Natural killer cell (primary cell): Measurements from ENCODE around the gene AIDA. TPM values are rescaled to one million over a fixed set of nuclear protein-coding genes. Genes with fewer than 3 reads are reported as not detected.

Experiments used
- ATAC-seq, 3 donors: fragments of 150-1000 bp in 2 of 3; fragments of 200-7000 bp in 1 of 3; cut with Tn5 transposase; 1 replicate in 1 of 3; 2 replicates in 2 of 3; pipeline ENCODE4 v1.10.0; 2021; ENCODE audit warnings: mild to moderate bottlenecking in 2 of 3, moderate library complexity in 2 of 3
- DNase-seq, 2 donors: peaks; one replicate each; pipeline versions ENCODE4 v3.0.0 to v3.0.0-alpha.2; 2013 to 2021; ENCODE audit warnings: mixed read lengths in 1 of 2
- H3K27ac ChIP-seq: one replicate; pipeline ENCODE4 v1.5.1; 2013; ENCODE audit warnings: mild to moderate bottlenecking, low read length
- H3K27me3 ChIP-seq: one replicate; pipeline ENCODE4 v1.6.1; 2013; ENCODE audit warnings: low read length; ENCODE audit not compliant: control insufficient read depth, insufficient read depth
- H3K36me3 ChIP-seq: one replicate; pipeline ENCODE4 v1.6.1; 2013; ENCODE audit warnings: low read length; ENCODE audit not compliant: control insufficient read depth, insufficient read depth
- H3K4me1 ChIP-seq: one replicate; pipeline ENCODE4 v1.6.1; 2013; ENCODE audit warnings: low read length; ENCODE audit not compliant: control insufficient read depth, insufficient read depth
- H3K4me3 ChIP-seq: one replicate; pipeline ENCODE4 v1.5.1; 2013; ENCODE audit warnings: low read length
- H3K9me3 ChIP-seq: one replicate; pipeline ENCODE4 v1.6.1; 2013; ENCODE audit warnings: low read length; ENCODE audit not compliant: control insufficient read depth, insufficient read depth
- H3K27ac Mint-ChIP-seq, 2 donors: one replicate each; pipeline ENCODE4 v1.8.0; 2022; ENCODE audit warnings: mild to moderate bottlenecking in 2 of 2, mixed read lengths in 2 of 2, moderate library complexity in 1 of 2
- H3K27me3 Mint-ChIP-seq, 2 donors: one replicate each; pipeline ENCODE4 v1.8.0; 2022; ENCODE audit warnings: low read depth in 2 of 2, mixed read lengths in 2 of 2
- H3K36me3 Mint-ChIP-seq: one replicate; pipeline ENCODE4 v1.8.0; 2022; ENCODE audit warnings: mixed read lengths
- H3K4me1 Mint-ChIP-seq, 2 donors: one replicate each; pipeline ENCODE4 v1.8.0; 2022; ENCODE audit warnings: mixed read lengths in 2 of 2
- H3K4me3 Mint-ChIP-seq: one replicate; pipeline ENCODE4 v1.8.0; 2022; ENCODE audit warnings: mild to moderate bottlenecking, moderate library complexity, mixed read lengths
- H3K9me3 Mint-ChIP-seq, 2 donors: one replicate each; pipeline ENCODE4 v1.8.0; 2022; ENCODE audit warnings: mixed read lengths in 2 of 2
- WGBS: methylation state at CpG from one replicate; pipeline ENCODE4 v1.1.7; 2013; ENCODE audit warnings: missing lambda C conversion rate; ENCODE audit not compliant: insufficient coverage; 5-methylcytosine and 5-hydroxymethylcytosine counted together
- intact Hi-C: fragments of 100-400 bp; cut with micrococcal nuclease; formaldehyde crosslinking; loops from one replicate; pipeline ENCODE4 v1.14.2; 2022
- total RNA-seq, 4 donors: library from RNA; stranded (reverse); fragments of 120-200 nt in 1 of 4; gene quantifications; one replicate each; pipeline versions ENCODE4 v1.2.3 to v1.2.4, GENCODE V29; 2013 to 2022
- TF ChIP-seq, protein P1 (sequence below): fragments of 200-600 bp; IDR thresholded peaks from one replicate; pipeline ENCODE4 v1.8.0; 2022; ENCODE audit warnings: antibody characterized with exemption

The AIDA gene
- total RNA-seq, 3 donors from 2014 or later (not counting 1 experiment from before 2014, with no cell fraction given), result 29.7 to 37.2 (median 33.7) TPM

DNA sequence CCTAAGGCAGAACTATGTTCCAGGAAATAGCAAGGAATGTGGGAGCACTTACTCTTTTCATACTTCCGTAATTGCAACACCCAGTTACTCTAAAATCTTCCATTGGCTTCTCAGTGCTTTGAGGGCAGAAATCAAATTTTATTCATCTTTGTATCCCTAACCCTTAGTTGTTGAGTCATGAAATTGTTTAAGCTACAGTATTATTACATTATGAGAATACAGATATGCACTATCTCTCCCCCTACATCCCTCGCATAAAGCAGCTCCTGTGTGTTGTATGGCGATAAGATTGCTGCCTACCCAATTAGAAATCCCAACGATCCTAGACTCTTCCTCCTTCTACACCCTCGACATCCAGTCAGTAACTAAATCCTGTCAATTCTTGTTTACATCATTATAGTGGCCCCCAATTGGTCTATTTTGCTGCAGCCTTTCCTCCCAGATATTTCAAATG, 2.6 kb downstream of the AIDA start:
- no peak overlapping the region for H3K27ac ChIP-seq
- Mint-ChIP-seq H3K4me1 (peaks cover 53 to 62% of the 10 kb centered on the region in 2 donors), H3K36me3 (no peaks in the 10 kb centered on the region)

DNA sequence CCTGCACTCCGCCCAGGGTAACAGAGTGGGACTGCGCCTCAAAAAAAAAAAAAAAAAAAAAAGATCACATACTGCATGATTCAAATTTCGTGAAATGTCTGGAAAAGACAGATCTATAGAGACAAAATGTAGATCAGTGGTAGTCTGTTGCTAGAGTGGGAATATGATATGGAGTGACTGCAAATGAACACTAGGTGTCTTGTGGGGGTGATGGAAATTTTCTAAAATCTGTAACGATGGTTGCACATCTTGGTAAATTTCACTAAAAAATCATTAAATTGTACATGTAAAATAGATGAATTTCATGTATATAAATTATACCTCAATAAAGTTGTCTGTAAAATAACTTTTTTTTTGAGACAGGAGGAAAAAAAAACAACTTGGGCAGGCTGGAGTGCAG, 5.5 kb downstream of the AIDA start:
- DNase-seq (peak in 1 of 2 donors; percentile 14), ATAC-seq (no peak)
- no peak overlapping the region for H3K27ac ChIP-seq
- intact Hi-C loops, result no loop called here
- no peaks in the 10 kb centered on the region for H3K9me3 ChIP-seq
- Mint-ChIP-seq H3K36me3 (peaks cover 8% of the 10 kb centered on the region), H3K27me3 (no peaks in the 10 kb centered on the region), H3K9me3 (no peaks in the 10 kb centered on the region), H3K4me3 (no peak overlapping the region), H3K4me1 (peaks cover 42 to 63% of the 10 kb centered on the region in 2 donors), H3K27ac (no peak overlapping the region)
- peaks cover 2% of the 10 kb centered on the region for H3K4me1 ChIP-seq
- H3K4me3 ChIP-seq, result no peak overlapping the region
- TF ChIP-seq, protein P1, sequence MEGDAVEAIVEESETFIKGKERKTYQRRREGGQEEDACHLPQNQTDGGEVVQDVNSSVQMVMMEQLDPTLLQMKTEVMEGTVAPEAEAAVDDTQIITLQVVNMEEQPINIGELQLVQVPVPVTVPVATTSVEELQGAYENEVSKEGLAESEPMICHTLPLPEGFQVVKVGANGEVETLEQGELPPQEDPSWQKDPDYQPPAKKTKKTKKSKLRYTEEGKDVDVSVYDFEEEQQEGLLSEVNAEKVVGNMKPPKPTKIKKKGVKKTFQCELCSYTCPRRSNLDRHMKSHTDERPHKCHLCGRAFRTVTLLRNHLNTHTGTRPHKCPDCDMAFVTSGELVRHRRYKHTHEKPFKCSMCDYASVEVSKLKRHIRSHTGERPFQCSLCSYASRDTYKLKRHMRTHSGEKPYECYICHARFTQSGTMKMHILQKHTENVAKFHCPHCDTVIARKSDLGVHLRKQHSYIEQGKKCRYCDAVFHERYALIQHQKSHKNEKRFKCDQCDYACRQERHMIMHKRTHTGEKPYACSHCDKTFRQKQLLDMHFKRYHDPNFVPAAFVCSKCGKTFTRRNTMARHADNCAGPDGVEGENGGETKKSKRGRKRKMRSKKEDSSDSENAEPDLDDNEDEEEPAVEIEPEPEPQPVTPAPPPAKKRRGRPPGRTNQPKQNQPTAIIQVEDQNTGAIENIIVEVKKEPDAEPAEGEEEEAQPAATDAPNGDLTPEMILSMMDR, result peak; percentile 13
- 50% methylated on average over 2 of the region's 4 CpGs for WGBS
- peaks cover 14% of the 10 kb centered on the region for H3K36me3 ChIP-seq
- no peaks in the 10 kb centered on the region for H3K27me3 ChIP-seq

More for the DNA sequence above, 2.6 kb downstream of the AIDA start:
- TF ChIP-seq, protein P1, result no peak
- Mint-ChIP-seq H3K27me3 (no peaks in the 10 kb centered on the region), H3K4me3 (no peak overlapping the region), H3K27ac (peak overlapping the region in 1 of 2 donors; percentile 3), H3K9me3 (no peaks in the 10 kb centered on the region)
- Histone ChIP-seq H3K27me3 (no peaks in the 10 kb centered on the region), H3K4me3 (no peak overlapping the region), H3K36me3 (peaks cover 2% of the 10 kb centered on the region), H3K9me3 (no peaks in the 10 kb centered on the region), H3K4me1 (peaks cover 10% of the 10 kb centered on the region)
- ATAC-seq (no peak), DNase-seq (no peak)
- intact Hi-C loops, result loop anchor here (5.0 to 10.0 kb wide), 2 partner anchors 122 to 245 kb away; partner anchors contain the start of gene TAF1A
- 94% methylated on average over 5 of the region's 5 CpGs for WGBS

DNA sequence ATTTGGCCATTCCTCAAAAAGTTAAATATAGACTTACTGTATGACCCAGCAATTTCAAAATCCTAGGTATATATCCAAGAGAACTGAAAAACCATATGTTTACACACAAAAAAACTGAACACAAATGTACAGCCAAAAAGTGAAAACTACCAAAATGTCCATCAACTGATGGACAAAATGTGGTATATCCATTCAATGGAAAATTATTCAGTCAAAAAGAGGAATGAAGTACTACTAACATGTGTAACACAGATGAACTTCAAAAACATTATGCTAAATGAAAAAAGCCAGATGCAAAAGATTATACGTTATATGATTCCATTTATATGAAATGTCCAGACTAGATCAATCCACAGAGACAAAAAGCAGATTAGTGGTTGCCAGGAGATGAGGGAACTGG, 8.0 kb downstream of the AIDA start:
- Histone ChIP-seq H3K4me3 (no peak overlapping the region), H3K9me3 (no peaks in the 10 kb centered on the region), H3K36me3 (peaks cover 28% of the 10 kb centered on the region), H3K4me1 (no peaks in the 10 kb centered on the region), H3K27ac (no peak overlapping the region), H3K27me3 (no peaks in the 10 kb centered on the region)
- ATAC-seq (no peak), DNase-seq (no peak)
- Mint-ChIP-seq H3K4me1 (peaks cover 17 to 38% of the 10 kb centered on the region in 2 donors), H3K36me3 (peaks cover 8% of the 10 kb centered on the region), H3K27ac (no peak overlapping the region), H3K4me3 (no peak overlapping the region), H3K9me3 (no peaks in the 10 kb centered on the region), H3K27me3 (no peaks in the 10 kb centered on the region)
- TF ChIP-seq, protein P1, result no peak
- intact Hi-C loops, result no loop called here
- no CpG with 5 or more reads among the region's 1 CpG for WGBS

DNA sequence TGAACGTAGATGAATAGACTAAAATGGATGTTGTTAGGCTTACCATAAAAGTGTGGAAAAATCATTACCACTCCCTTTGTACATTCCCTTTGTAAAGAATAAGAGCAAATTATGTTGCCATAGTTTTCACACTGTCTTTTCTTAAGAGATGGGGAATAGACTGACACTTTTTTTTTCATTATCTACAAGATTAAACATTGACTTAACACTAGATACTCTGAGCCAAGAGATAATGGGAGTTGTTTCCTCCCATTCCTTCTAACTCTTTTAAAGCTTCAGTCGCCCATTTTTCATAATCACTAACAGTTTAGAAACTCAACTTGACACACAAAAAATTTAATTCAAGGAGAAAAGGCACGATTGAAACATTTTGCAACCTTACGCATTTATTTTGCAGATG, 10.1 kb downstream of the AIDA start:
- Mint-ChIP-seq H3K27ac (peak overlapping the region in 1 of 2 donors; percentile 23), H3K27me3 (no peaks in the 10 kb centered on the region), H3K4me3 (no peak overlapping the region), H3K36me3 (peaks cover 8% of the 10 kb centered on the region), H3K9me3 (no peaks in the 10 kb centered on the region), H3K4me1 (peaks cover 21 to 38% of the 10 kb centered on the region in 2 donors)
- Histone ChIP-seq H3K27ac (no peak overlapping the region), H3K4me1 (no peaks in the 10 kb centered on the region), H3K4me3 (no peak overlapping the region), H3K36me3 (peaks cover 33% of the 10 kb centered on the region), H3K27me3 (no peaks in the 10 kb centered on the region), H3K9me3 (no peaks in the 10 kb centered on the region)
- ATAC-seq (no peak), DNase-seq (no peak)
- 93% methylated on average over 3 of the region's 4 CpGs for WGBS
- TF ChIP-seq, protein P1, result no peak
- intact Hi-C loops, result no loop called here
